ENCODE results near the gene TRIO. TPM values are rescaled to one million over a fixed set of nuclear protein-coding genes. Genes with fewer than 3 reads are reported as not detected.
"Not testable (repeated sequence)": the region's sequence is repeated elsewhere in the genome, so short reads cannot be mapped to it uniquely, and the experiment has no call there.

The TRIO gene
- polyA plus RNA-seq, 1 donor from 2014 or later, result 8.5 TPM

DNA sequence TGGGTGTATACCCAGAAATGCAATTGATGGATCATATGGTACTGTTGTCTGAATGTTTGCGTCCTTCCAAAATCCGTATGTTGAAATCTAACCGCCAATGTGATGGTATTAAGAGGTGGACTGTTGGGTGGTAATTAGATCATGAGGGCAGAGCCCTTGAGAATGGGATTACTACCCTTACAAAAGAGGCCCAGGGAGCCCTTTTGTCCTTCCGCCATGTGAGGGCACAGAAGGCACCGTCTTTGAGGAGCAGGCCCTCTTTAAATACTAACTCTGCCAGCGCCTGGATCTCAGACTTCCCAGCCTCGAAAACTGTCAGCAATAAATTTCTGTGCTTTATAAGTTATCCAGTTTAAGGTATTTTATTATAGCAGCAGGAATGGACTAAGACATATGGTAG is 282.4 kb downstream of the TRIO start:
- H3K36me3 Mint-ChIP-seq, result peaks cover 5% of the 10 kb centered on the region
- no peaks in the 10 kb centered on the region for H3K27me3 Mint-ChIP-seq
- no peak overlapping the region for H3K27ac Mint-ChIP-seq
- H3K4me3 Mint-ChIP-seq, result no peak overlapping the region
- H3K4me1 Mint-ChIP-seq, result no peaks in the 10 kb centered on the region
- H3K9me3 Mint-ChIP-seq, result no peaks in the 10 kb centered on the region

DNA sequence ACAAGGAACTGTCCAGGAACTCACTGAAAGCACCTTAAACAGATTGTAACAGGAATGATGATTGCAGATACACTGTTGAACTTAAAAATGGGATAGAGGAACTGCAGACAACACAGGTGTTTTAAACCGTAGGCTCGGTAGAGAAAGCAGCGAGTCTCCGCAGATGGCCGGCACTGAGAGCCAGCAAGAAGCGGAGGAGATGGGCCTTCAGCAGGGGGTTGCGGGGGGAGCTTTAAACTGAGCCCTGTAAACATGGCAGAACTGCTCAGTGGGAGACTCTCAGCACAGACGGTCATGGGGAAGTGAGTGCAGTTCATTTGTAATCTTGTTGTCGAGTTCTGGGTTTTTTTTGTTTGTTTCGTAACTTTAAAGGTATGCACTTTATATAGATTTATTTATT is 283.4 kb downstream of the TRIO start:
- H3K36me3 Mint-ChIP-seq, result peaks cover 4% of the 10 kb centered on the region
- no peaks in the 10 kb centered on the region for H3K4me1 Mint-ChIP-seq
- H3K4me3 Mint-ChIP-seq, result no peak overlapping the region
- H3K9me3 Mint-ChIP-seq, result no peaks in the 10 kb centered on the region
- no peak overlapping the region for H3K27ac Mint-ChIP-seq
- H3K27me3 Mint-ChIP-seq, result no peaks in the 10 kb centered on the region

DNA sequence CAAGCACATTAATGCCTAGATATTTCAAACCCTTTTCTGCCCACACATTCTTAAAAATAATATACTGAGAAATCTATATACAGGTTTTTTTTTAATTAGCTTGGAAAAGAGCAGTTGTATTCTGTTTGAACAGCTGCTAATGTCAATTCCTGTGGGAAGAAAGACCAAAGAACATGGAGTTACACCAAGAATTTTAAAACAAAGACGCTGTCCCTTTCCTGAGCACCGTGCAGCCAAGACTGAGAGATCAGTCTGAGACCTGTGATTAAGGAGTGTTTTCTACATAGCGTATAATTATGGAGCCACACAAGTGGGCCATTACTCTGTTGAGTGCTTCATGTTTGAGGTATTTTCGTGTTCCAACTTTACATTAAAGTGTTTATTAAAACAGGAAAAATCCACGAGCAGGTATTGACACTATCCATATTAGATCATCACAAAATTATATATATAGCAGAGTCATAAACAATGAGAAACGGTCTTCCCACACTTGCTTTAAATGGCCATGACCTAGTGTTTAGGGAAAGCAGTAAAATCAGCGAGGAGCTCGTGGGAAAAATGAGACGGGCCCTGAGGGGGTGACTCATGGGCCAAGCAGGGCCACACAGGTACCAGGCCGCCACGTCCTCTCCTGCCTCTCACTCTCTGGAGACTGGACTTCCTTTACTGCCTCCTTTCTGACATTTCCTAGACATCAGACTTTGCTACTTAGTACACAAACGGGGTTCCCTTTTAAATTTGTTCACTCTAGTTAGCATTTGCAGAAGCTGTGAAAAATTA is 285.4 kb downstream of the TRIO start:
- H3K27me3 Mint-ChIP-seq, result no peaks in the 10 kb centered on the region
- no peak overlapping the region for H3K4me3 Mint-ChIP-seq
- peaks cover 0 to 2% (median 0%) of the 10 kb centered on the region in 3 donors for H3K4me1 Mint-ChIP-seq
- H3K36me3 Mint-ChIP-seq, result peaks cover 4% of the 10 kb centered on the region
- H3K9me3 Mint-ChIP-seq, result no peaks in the 10 kb centered on the region
- H3K27ac Mint-ChIP-seq, result no peak overlapping the region

DNA sequence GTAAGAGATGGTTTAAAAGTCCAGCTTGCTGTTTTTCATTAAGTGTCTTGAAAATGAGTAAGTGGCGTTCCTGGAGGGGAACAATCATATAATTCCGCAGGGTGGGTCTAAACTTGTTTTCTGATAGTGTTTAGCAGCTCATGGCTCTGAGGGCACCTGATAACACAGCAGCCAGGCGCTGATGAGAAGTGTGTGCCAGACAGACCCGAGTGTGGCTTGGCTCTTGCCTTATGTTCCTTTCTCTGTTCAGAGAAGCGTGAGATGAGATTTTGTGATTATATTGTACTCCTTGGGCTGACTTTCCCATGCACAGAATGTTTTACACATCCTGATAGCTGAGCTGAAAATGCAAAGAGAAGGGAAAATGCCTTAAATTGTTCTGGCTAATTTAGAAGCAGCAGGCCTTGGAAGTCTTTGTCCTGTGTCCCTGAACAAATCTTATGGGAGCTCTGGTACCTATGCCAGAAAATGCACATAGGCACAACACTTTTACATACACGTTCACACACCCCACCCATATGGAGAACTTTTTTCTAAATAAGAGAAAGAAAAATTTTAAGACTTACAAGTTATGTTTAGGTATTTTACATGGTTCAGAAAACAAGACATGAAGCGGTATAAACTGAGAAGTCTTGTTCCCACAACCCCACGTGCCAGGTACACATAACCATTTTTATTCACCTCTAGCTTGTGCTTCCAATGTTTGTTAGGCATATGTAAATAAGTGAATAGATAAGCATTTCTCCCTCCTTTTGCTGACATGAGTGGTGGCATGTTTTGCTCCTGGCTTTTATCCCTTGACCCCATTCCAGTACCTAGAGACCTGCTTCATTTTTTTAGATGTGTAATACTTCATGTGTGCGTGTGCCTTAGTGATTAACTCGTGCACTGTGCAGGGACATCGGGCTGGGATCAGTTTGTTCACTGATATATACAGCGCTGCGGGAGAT is 286.2 kb downstream of the TRIO start:
- no peak overlapping the region for H3K27ac Mint-ChIP-seq
- peaks cover 0 to 2% (median 0%) of the 10 kb centered on the region in 3 donors for H3K4me1 Mint-ChIP-seq
- peaks cover 4% of the 10 kb centered on the region for H3K36me3 Mint-ChIP-seq
- H3K27me3 Mint-ChIP-seq, result no peaks in the 10 kb centered on the region
- no peak overlapping the region for H3K4me3 Mint-ChIP-seq
- no peaks in the 10 kb centered on the region for H3K9me3 Mint-ChIP-seq

DNA sequence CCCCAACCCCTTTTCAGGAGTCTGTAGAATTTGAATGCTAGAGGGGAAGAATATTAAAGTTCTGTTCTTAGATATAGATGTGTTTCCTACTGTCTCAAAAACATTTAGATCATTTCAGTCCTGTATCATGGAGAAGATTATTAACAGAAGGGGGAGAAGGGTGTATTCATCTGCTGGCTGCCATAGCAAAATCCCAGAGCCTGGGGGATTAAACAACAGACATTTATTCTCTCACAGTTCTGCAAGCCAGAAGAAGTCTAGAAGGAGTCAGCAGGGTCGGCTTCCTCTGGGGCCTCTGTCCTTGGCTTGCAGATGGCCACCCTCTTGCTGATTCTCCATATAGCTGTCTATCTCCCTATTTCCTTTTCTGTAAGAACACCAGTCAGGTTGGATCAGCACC is 288.4 kb downstream of the TRIO start:
- Mint-ChIP-seq H3K36me3 (peaks cover 6% of the 10 kb centered on the region), H3K27ac (no peak overlapping the region), H3K4me3 (no peak overlapping the region), H3K27me3 (no peaks in the 10 kb centered on the region), H3K9me3 (no peaks in the 10 kb centered on the region), H3K4me1 (peaks cover 0 to 2% (median 0%) of the 10 kb centered on the region in 3 donors)

DNA sequence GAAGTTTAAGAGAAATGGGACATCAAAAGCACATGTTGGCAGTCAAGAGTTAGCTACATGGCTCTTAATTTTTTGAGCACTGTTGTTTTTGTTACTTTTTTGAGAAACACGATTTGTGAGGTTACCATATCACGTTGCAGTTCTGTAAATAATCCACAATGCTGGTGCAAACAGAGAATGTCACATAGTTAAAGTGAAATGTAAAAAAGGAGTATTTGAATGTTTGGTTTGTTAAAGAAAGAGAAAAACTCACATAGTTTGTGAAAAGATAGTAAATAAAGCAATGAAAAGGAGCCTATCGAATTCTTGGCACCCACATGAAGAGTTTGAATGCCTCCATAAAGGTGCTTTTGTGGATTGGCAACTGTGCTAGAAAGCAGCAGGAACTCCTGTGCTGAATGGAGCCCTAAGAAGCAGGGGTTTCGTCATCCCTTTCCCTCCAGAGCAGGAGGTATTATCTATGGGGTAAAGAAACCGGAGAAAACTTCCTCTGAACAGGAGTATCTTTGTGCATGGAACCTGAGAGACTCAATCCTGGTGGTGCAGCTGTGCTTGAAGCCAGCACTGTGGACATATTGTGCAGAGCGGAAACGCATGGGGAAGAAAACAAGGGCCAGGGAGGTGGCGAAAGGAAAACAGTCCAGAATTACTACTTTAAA is 289.9 kb downstream of the TRIO start:
- Mint-ChIP-seq H3K4me3 (no peak overlapping the region), H3K9me3 (no peaks in the 10 kb centered on the region), H3K27ac (no peak overlapping the region), H3K4me1 (peaks cover 2 to 4% (median 2%) of the 10 kb centered on the region in 3 donors), H3K36me3 (peaks cover 4% of the 10 kb centered on the region), H3K27me3 (no peaks in the 10 kb centered on the region)

DNA sequence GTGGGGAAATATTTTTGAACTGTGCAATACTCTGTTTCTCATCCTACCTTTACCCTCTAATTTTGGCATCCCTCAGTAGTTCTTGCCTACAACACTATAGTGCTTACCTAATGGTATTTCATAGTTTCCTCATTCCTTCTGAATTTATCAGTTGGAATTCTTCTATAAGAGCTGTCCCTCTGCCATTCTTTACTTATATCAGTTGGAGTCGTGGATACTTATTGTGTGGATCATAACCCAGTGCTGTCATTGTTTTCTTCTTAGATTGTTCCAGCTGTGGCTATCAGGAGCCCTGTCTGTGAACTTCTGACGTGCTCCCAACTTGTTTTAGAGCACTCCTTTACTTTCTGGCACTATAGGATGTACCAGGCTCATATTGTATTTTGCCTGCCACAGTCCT is 292.3 kb downstream of the TRIO start:
- Mint-ChIP-seq H3K27me3 (no peaks in the 10 kb centered on the region), H3K4me1 (peaks cover 3 to 4% (median 4%) of the 10 kb centered on the region in 3 donors), H3K27ac (no peak overlapping the region), H3K36me3 (peaks cover 7% of the 10 kb centered on the region), H3K4me3 (no peak overlapping the region), H3K9me3 (no peaks in the 10 kb centered on the region)

DNA sequence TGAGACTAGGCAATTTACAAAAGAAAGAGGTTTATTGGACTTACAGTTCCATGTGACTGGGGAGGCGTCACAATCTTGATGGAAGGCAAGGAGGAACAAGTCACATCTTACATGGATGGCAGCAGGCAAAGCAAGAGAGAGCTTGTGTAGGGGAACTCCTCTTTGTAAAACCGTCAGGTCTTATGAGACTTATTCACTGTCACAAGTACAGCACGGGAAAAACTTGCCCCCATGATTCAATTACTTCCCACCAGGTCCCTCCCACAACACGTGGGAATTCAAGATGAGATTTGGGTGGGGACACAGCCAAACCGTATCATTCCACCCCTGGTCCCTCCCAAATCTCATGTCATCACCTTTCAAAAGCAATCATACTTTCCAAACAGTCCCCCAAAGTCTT is 293.0 kb downstream of the TRIO start:
- H3K27me3 Mint-ChIP-seq, H3K36me3 Mint-ChIP-seq, H3K27ac Mint-ChIP-seq, H3K4me1 Mint-ChIP-seq, H3K4me3 Mint-ChIP-seq, H3K9me3 Mint-ChIP-seq: not testable (repeated sequence)

DNA sequence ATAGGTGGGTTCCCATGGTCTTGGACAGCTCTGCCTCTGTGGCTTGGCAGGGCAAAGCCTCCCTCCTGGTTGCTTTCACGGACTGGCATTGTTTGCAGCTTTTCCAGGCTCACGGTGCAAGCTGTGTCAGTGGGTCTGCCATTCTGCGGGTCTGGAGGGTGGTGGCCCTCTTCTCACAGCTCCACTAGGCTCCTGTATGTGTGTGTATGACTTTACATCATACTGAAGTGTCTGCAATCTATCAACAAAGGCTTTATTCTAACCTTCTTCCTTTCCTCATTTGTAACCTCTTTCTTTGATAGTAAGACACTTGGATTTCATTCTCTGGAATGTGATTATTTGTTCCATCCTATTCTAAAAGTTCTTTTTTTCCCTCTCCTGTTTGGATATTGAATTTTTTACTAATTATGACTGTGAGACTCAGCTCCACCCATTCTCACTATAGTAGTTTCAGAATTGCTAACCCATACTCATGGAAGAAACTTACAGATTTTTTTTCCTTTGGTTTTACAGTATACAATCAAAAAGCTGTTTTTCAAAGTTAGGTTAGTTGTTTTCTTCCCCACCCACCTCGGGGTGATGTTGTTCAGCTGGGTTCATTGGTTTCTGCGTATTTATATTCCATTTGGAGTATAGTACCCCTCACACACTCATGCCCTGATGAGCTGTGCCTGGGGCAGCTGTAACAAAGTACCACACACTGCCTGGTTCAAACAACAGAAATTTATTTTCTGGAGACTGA is 293.8 kb downstream of the TRIO start:
- H3K27me3 Mint-ChIP-seq, result no peaks in the 10 kb centered on the region
- H3K4me3 Mint-ChIP-seq, result no peak overlapping the region
- H3K27ac Mint-ChIP-seq, result no peak overlapping the region
- H3K9me3 Mint-ChIP-seq, result no peaks in the 10 kb centered on the region
- peaks cover 4 to 5% (median 4%) of the 10 kb centered on the region in 3 donors for H3K4me1 Mint-ChIP-seq
- H3K36me3 Mint-ChIP-seq, result peaks cover 7% of the 10 kb centered on the region

DNA sequence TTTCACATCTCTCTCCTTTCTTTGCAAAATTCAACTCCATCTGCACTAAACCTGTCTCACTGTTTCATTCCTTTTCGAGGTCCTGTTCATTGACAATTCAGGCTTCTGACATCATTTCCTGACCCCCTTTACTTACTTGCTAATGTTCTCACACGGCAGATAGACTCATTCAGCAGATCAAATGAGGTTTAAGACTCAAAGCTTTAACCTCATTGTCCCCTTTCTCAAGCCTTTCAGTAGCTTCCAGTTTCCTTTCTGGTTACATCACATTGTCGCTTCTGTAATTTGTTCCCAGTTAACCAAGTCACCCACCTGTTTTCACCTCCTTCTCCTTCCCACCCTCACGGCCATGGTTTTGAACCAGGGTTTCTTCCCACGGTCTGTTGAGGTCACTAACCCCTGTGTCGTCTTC is 295.1 kb downstream of the TRIO start:
- no peak overlapping the region for H3K4me3 Mint-ChIP-seq

DNA sequence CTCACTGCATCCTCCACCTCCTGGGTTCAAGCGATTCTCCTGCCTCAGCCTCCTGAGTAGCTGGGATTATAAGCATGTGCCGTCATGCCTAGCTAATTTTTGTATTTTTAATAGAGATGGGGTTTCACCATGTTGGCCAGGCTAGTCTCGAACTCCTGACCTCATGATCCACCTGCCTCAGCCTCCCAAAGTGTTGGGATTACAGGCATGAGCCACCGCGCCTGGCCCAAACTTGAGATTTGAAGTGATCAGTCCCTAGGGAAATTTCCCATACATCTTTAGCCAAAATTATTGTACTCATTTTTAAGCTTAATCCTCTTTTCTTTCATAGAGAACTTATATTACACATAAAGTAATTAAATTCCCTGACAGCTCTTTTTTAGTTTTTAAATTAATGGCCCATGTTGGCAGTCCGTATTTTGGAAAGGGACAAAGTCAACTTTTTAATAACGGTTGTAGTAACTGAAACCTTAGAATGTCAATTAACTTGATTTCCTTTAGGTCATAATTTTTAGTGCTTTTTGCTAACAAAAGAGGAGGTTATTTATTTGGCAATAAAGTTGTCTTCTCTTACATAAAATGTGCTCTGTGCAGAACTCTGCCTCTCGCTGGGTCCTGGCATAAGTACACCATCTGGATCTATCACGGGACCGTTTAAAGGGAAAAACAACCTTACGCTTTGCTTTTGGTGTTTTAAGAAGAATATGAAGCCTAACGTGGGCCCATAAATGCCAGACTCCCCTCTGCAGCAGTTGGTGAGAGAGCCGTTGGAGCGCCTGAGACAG is 296.1 kb downstream of the TRIO start:
- H3K36me3 Mint-ChIP-seq, result peaks cover 7% of the 10 kb centered on the region
- H3K27me3 Mint-ChIP-seq, result no peaks in the 10 kb centered on the region
- no peak overlapping the region for H3K4me3 Mint-ChIP-seq
- peaks cover 2 to 5% (median 4%) of the 10 kb centered on the region in 3 donors for H3K4me1 Mint-ChIP-seq
- peak overlapping the region in 1 of 3 donors; percentile 40 for H3K27ac Mint-ChIP-seq
- no peaks in the 10 kb centered on the region for H3K9me3 Mint-ChIP-seq

More for the DNA sequence above, 295.1 kb downstream of the TRIO start:
- Mint-ChIP-seq H3K27me3 (no peaks in the 10 kb centered on the region), H3K36me3 (peaks cover 7% of the 10 kb centered on the region), H3K4me1 (peaks cover 3 to 5% (median 4%) of the 10 kb centered on the region in 3 donors), H3K9me3 (no peaks in the 10 kb centered on the region), H3K27ac (peak overlapping the region in 2 of 3 donors; percentile 40 to 71)

DNA sequence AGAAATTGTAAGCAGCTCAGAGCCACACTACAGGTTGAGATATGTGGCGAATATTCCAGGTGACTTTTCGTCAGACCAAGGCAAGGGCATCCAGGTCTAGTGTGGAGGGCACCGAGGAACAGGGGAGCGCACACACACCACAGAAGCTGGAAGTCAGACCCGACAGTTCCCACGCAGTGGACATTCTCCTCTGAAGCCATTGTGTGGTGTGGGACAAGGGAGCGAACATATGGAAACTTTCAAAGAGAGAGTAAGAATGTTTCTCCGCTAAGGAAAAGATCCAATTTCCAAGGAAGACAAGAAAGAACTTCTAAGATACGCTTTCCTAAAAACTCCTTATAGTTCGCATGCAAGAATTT is 297.1 kb downstream of the TRIO start:
- H3K27me3 Mint-ChIP-seq, result no peaks in the 10 kb centered on the region
- peaks cover 7% of the 10 kb centered on the region for H3K36me3 Mint-ChIP-seq
- peaks cover 2 to 5% (median 4%) of the 10 kb centered on the region in 3 donors for H3K4me1 Mint-ChIP-seq
- H3K27ac Mint-ChIP-seq, result no peak overlapping the region
- no peak overlapping the region for H3K4me3 Mint-ChIP-seq
- no peaks in the 10 kb centered on the region for H3K9me3 Mint-ChIP-seq

DNA sequence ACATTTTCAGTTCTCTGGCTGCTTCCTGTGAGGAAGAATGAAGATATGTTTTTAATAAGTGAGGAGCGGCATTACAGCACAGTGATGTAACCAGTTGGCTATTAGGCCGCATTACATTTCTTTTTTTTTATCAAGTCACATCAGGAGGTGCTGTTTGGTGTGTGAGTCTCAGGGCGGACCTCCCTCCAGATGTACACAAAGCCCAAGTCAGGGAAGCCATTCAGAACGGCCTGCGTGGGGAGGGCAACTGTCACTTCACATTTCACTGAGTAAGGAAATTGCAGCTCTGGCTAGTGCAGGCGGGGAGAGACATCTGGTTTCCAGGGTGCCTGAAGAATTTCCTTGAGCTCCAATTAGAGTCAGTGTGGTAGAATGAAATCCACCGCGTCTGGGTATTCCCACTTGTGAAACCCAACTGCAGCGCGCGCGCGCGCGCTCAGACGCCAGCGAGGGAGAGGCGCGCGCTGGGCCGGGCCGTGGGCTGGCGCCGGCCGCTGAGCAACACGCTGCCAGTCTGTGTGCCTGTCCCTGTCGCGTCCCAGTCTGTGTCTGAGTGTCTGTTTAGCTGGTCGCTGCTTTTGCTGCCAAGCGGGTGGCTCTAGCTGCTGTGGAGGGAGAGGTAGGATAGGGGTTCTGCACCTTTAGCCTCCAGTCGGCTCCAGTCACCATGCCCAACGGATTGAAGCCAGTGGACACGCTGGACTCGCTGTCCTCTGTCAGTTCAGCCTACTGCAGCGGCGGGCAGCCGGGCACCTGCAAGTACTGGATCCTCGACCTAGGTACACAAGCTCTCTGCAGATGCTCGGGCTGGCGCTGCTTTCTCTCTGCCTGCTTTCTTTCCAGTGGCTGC is 297.7 kb downstream of the TRIO start:
- Mint-ChIP-seq H3K36me3 (peaks cover 7% of the 10 kb centered on the region), H3K9me3 (no peaks in the 10 kb centered on the region), H3K4me3 (peak overlapping the region in 1 of 4 donors; percentile 37), H3K27ac (no peak overlapping the region), H3K27me3 (no peaks in the 10 kb centered on the region), H3K4me1 (peaks cover 2 to 5% (median 4%) of the 10 kb centered on the region in 3 donors)

All from IgD-negative memory B cell (primary cell).